Epithelial cell of proximal tubule (primary cell): Measurements from ENCODE around the gene MAGI2. TPM values are rescaled to one million over a fixed set of nuclear protein-coding genes. Genes with fewer than 3 reads are reported as not detected.

ENCODE experiments used
- DNase-seq: peaks from one replicate; pipeline ENCODE4 v3.0.0-alpha.2; 2011; ENCODE audit warnings: low read depth
- H3K4me3 ChIP-seq: 2 replicates; pipeline ENCODE4 v1.5.1; 2011; ENCODE audit warnings: low read depth, mild to moderate bottlenecking, low read length
- CTCF ChIP-seq: conservative IDR thresholded peaks from 2 replicates; pipeline ENCODE4 v1.5.1; 2012; ENCODE audit warnings: low read depth, mild to moderate bottlenecking, low read length
- total RNA-seq: library from RNA; depleted of rRNA; stranded (reverse); fragments of >200 nt; gene quantifications from 2 replicates; pipeline ENCODE4 v1.2.3, GENCODE V29; 2015

Gene MAGI2
- total RNA-seq, 1 donor from 2014 or later, result 0.92 TPM

- peak; percentile 76 for DNase-seq
- no peak overlapping the region for H3K4me3 ChIP-seq
- TF ChIP-seq CTCF, result no peak
Observed at GRCh38 chr7:78197447-78197846, 1256.0 kb downstream of the MAGI2 start.

DNA sequence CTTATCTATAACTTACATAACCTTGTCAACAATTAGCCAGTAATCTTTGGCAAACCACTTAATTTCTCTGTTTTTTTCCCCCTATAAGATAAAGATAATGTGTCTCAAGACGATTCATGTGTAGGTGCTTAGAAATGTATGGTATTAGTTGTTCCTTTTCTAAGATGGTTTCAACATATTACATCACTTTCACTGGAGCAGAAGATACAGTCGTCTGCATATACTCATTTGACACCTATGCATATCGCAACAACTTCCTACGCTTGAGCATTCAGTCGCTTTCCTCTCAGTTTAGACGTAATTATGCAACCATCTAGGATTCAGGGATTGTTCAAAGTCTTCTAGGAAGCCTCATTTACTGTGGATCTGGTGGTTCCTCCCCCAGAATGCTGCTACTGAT lies 1258.2 kb downstream of the MAGI2 start:
- H3K4me3 ChIP-seq, result no peak overlapping the region
- no peak for TF ChIP-seq CTCF

GRCh38 chr7:78194611-78195010 lies 1258.9 kb downstream of the MAGI2 start:
- no peak for TF ChIP-seq CTCF
- H3K4me3 ChIP-seq, result no peak overlapping the region
- no peak for DNase-seq

More for the DNA sequence above, 1258.2 kb downstream of the MAGI2 start:
- DNase-seq, result no peak

GRCh38 chr7:78191475-78192079 lies 1261.9 kb downstream of the MAGI2 start:
- no peak for TF ChIP-seq CTCF
- no peak overlapping the region for H3K4me3 ChIP-seq
- DNase-seq, result no peak

DNA sequence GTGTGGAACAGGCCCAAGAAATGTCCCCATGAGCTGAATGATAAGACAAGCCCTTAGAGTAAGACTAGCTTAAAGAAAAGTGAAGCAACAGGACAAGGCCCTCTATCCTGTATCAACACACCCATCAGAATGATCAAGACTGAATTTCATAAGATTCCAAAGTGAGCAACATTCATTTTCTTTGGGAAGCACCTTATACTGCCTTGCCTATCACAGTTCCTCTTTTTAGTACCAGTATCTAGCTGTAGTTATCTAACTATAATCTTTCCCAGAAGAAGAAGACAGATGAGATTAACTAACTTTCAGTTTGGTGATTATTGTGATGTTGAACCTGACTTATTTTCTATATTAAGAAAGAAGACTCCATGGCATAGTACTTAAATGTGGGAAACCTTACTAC lies 1263.7 kb downstream of the MAGI2 start:
- no peak for DNase-seq
- H3K4me3 ChIP-seq, result no peak overlapping the region
- TF ChIP-seq CTCF, result no peak

GRCh38 chr7:78185149-78185745 lies 1268.2 kb downstream of the MAGI2 start:
- TF ChIP-seq CTCF, result no peak
- no peak overlapping the region for H3K4me3 ChIP-seq
- DNase-seq, result no peak

DNA sequence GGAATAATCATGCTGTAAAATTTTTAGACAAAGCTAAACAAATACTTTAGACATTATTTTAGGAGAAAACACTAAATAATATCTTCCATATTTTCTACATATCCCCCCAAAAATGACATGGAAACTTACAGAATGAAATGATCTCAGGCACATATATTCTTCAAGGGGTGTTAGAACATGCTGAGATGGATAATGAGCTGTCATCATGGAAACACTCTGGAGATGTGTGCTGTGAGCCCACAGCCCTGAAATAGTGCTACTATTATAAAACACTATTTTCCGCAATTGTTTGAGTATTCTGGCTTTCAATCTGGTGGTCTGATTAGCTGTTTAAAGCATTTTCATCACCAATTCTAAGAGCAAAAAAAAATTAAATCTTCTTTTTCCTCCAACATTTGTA lies 1269.2 kb downstream of the MAGI2 start:
- DNase-seq, result no peak
- no peak overlapping the region for H3K4me3 ChIP-seq
- TF ChIP-seq CTCF, result no peak
